H9 (cell line): ENCODE measurements around the gene ABHD12. TPM values are rescaled to one million over a fixed set of nuclear protein-coding genes. Genes with fewer than 3 reads are reported as not detected.
A peak's percentile ranks its signal among the peaks of the same experiment; 100 is the strongest.

Experiments
- DNase-seq: peaks from one replicate; pipeline ENCODE4 v3.0.0-alpha.2; 2017
- H2AFZ ChIP-seq: one replicate; pipeline ENCODE4 v1.6.1; 2013; ENCODE audit warnings: mild to moderate bottlenecking, low read length, control low read depth, moderate library complexity
- H2AK5ac ChIP-seq: 2 replicates; pipeline ENCODE4 v1.6.1; 2013; ENCODE audit warnings: low read length, control low read depth, mixed read lengths; ENCODE audit not compliant: insufficient read length
- H2BK120ac ChIP-seq: one replicate; pipeline ENCODE4 v1.6.1; 2013; ENCODE audit warnings: low read depth, mild to moderate bottlenecking, low read length, control low read depth, inconsistent platforms; ENCODE audit not compliant: poor library complexity, severe bottlenecking
- H2BK12ac ChIP-seq: 2 replicates; pipeline ENCODE4 v1.6.1; 2013; ENCODE audit warnings: low read length, control low read depth, mixed read lengths, low read depth; ENCODE audit not compliant: insufficient read length
- H2BK15ac ChIP-seq: 2 replicates; pipeline ENCODE4 v1.6.1; 2013; ENCODE audit warnings: low read depth, low read length, control low read depth
- H2BK20ac ChIP-seq: one replicate; pipeline ENCODE4 v1.6.1; 2013; ENCODE audit warnings: low read depth, mild to moderate bottlenecking, low read length, control low read depth, inconsistent platforms; ENCODE audit not compliant: poor library complexity, severe bottlenecking
- H2BK5ac ChIP-seq: 2 replicates; pipeline ENCODE4 v1.6.1; 2013; ENCODE audit warnings: low read length, control low read depth, mixed read lengths; ENCODE audit not compliant: insufficient read length
- H3K14ac ChIP-seq: 2 replicates; pipeline ENCODE4 v1.6.1; 2013; ENCODE audit warnings: low read length, control low read depth; ENCODE audit not compliant: insufficient read depth
- H3K18ac ChIP-seq: 2 replicates; pipeline ENCODE4 v1.6.1; 2013; ENCODE audit warnings: low read depth, mild to moderate bottlenecking, mixed read lengths, low read length, control low read depth; ENCODE audit not compliant: insufficient read length
- H3K23ac ChIP-seq: 2 replicates; pipeline ENCODE4 v1.6.1; 2013; ENCODE audit warnings: low read length, control low read depth, mixed read lengths, low read depth; ENCODE audit not compliant: insufficient read length
- H3K23me2 ChIP-seq: 2 replicates; pipeline ENCODE4 v1.6.1; 2013; ENCODE audit warnings: low read depth, mild to moderate bottlenecking, mixed read lengths, low read length, control low read depth; ENCODE audit not compliant: insufficient read length, poor library complexity, severe bottlenecking
- H3K27ac ChIP-seq: 2 replicates; pipeline ENCODE4 v1.5.1; 2013; ENCODE audit warnings: low read length, control low read depth, mixed read lengths, low read depth; ENCODE audit not compliant: insufficient read length
- H3K27me3 ChIP-seq: 2 replicates; pipeline ENCODE4 v1.6.1; 2013; ENCODE audit warnings: low read length, control low read depth, inconsistent platforms; ENCODE audit not compliant: insufficient read depth
- H3K4ac ChIP-seq: 2 replicates; pipeline ENCODE4 v1.6.1; 2013; ENCODE audit warnings: low read depth, mild to moderate bottlenecking, control low read depth, inconsistent platforms, low read length, moderate library complexity
- H3K4me1 ChIP-seq: 2 replicates; pipeline ENCODE4 v1.6.1; 2013; ENCODE audit warnings: low read length, control low read depth, inconsistent platforms; ENCODE audit not compliant: insufficient read depth
- H3K4me2 ChIP-seq: 2 replicates; pipeline ENCODE4 v1.6.1; 2013; ENCODE audit warnings: low read length, control low read depth, mixed read lengths; ENCODE audit not compliant: insufficient read length, insufficient read depth
- H3K56ac ChIP-seq: 2 replicates; pipeline ENCODE4 v1.6.1; 2013; ENCODE audit warnings: low read depth, mild to moderate bottlenecking, mixed read lengths, low read length, control low read depth; ENCODE audit not compliant: insufficient read length
- H3K79me1 ChIP-seq: 2 replicates; pipeline ENCODE4 v1.6.1; 2013; ENCODE audit warnings: low read depth, mild to moderate bottlenecking, moderate library complexity, low read length, control low read depth, inconsistent platforms; ENCODE audit not compliant: insufficient read depth, poor library complexity, severe bottlenecking
- H3K79me2 ChIP-seq: 2 replicates; pipeline ENCODE4 v1.6.1; 2013; ENCODE audit warnings: low read length, control low read depth, inconsistent platforms; ENCODE audit not compliant: insufficient read depth
- H3K9ac ChIP-seq: 2 replicates; pipeline ENCODE4 v1.6.1; 2013; ENCODE audit warnings: low read length, control low read depth, mixed read lengths; ENCODE audit not compliant: insufficient read length; ENCODE audit errors: extremely low read depth
- H3K9me3 ChIP-seq: one replicate; pipeline ENCODE4 v1.6.1; 2013; ENCODE audit warnings: low read depth, low read length, inconsistent platforms; ENCODE audit not compliant: control insufficient read depth
- H3T11ph ChIP-seq: one replicate; pipeline ENCODE4 v1.6.1; 2013; ENCODE audit warnings: mild to moderate bottlenecking, low read length, control low read depth, inconsistent platforms
- H4K20me1 ChIP-seq: one replicate; pipeline ENCODE4 v1.6.1; 2013; ENCODE audit not compliant: control insufficient read depth, insufficient read length, insufficient read depth
- H4K5ac ChIP-seq: 2 replicates; pipeline ENCODE4 v1.6.1; 2013; ENCODE audit warnings: low read depth, mild to moderate bottlenecking, mixed read lengths, low read length, control low read depth; ENCODE audit not compliant: insufficient read length
- H4K8ac ChIP-seq: replicated peaks from 2 replicates; pipeline ENCODE4 v1.6.1; 2013; ENCODE audit warnings: low read length, control low read depth, mixed read lengths, low read depth; ENCODE audit not compliant: insufficient read length
- H4K91ac ChIP-seq: 2 replicates; pipeline ENCODE4 v1.6.1; 2013; ENCODE audit warnings: low read depth, mild to moderate bottlenecking, moderate library complexity, mixed read lengths, low read length, control low read depth; ENCODE audit not compliant: insufficient read length
- H3K27ac Mint-ChIP-seq, 3 experiments: 2 replicates in 2 of 3; 3 replicates in 1 of 3; pipeline ENCODE4 v1.8.0; 2020 to 2021; ENCODE audit warnings: mixed read lengths in 3 of 3, mild to moderate bottlenecking in 1 of 3, moderate library complexity in 1 of 3
- H3K27me3 Mint-ChIP-seq: 2 replicates; pipeline ENCODE4 v1.8.0; 2021; ENCODE audit warnings: low read depth, mild to moderate bottlenecking, moderate library complexity, mixed read lengths
- H3K36me3 Mint-ChIP-seq, 3 experiments: 2 replicates in 2 of 3; 3 replicates in 1 of 3; pipeline ENCODE4 v1.8.0; 2020 to 2021; ENCODE audit warnings: low read depth in 3 of 3, mixed read lengths in 3 of 3; ENCODE audit not compliant: insufficient read depth in 1 of 3
- H3K4me1 Mint-ChIP-seq, 2 experiments: 2 replicates each; pipeline ENCODE4 v1.8.0; 2020; ENCODE audit warnings: mixed read lengths in 2 of 2
- H3K4me3 Mint-ChIP-seq, 2 experiments: 2 replicates in 1 of 2; 3 replicates in 1 of 2; pipeline ENCODE4 v1.8.0; 2020 to 2021; ENCODE audit warnings: mild to moderate bottlenecking in 2 of 2, mixed read lengths in 2 of 2, moderate library complexity in 1 of 2
- H3K9me3 Mint-ChIP-seq, 2 experiments: 2 replicates in 1 of 2; 3 replicates in 1 of 2; pipeline ENCODE4 v1.8.0; 2020; ENCODE audit warnings: mild to moderate bottlenecking in 2 of 2, mixed read lengths in 2 of 2, moderate library complexity in 1 of 2
- CTCF ChIP-seq: fragments of 200-600 bp; sonication (generic); conservative IDR thresholded peaks from 3 replicates; pipeline ENCODE4 v1.8.0; 2021; ENCODE audit warnings: antibody characterized with exemption, mild to moderate bottlenecking
- WGBS: extraction: QIAGEN DNeasy Blood & Tissue Kit; methylation state at CpG from one replicate; pipeline ENCODE4 v1.1.7; 2013; ENCODE audit warnings: missing lambda C conversion rate, low lambda C conversion rate, mixed read lengths; ENCODE audit not compliant: insufficient read length; ENCODE audit errors: extremely low coverage; 5-methylcytosine and 5-hydroxymethylcytosine counted together
- total RNA-seq: library from RNA; stranded (reverse); gene quantifications from 2 replicates; pipeline ENCODE4 v1.2.1, GENCODE V29; 2021

Gene ABHD12
- total RNA-seq, 1 experiment from 2014 or later, result 54.4 TPM

- Mint-ChIP-seq H3K27ac (peak overlapping the region; percentile 65 to 93 (median 88); a peak in 5 of 7 replicates), H3K4me3 (no peak overlapping the region)
- no peak overlapping the region for H2AFZ ChIP-seq
These were observed 46.5 kb upstream of the ABHD12 start for GRCh38 chr20:25437153-25437581.

More at GRCh38 chr20:25437153-25437581, 46.5 kb upstream of the ABHD12 start:
- no peaks in the 10 kb centered on the region; the same call in 1 of the 2 replicates for H3K27me3 Mint-ChIP-seq
- H3K9ac ChIP-seq, result no peak overlapping the region
- H3K4me1 ChIP-seq, result peaks cover 3% of the 10 kb centered on the region; the same call in 1 of the 2 replicates
- no peak overlapping the region for H4K91ac ChIP-seq
- no peak overlapping the region for H4K5ac ChIP-seq
- H3K27ac ChIP-seq, result no peak overlapping the region
- no peaks in the 10 kb centered on the region for H3K23me2 ChIP-seq
- no peak for DNase-seq
- no peak overlapping the region for H3K18ac ChIP-seq
- no peak overlapping the region for H2BK15ac ChIP-seq
- H2BK5ac ChIP-seq, result no peak overlapping the region
- H3K27me3 ChIP-seq, result no peaks in the 10 kb centered on the region
- H3K14ac ChIP-seq, result peak overlapping the region; percentile 27; the same call in 1 of the 2 replicates
- no peak overlapping the region for H3K56ac ChIP-seq
- H3K36me3 Mint-ChIP-seq, result peaks cover 29 to 67% (median 57%) of the 10 kb centered on the region in 3 experiments; a peak in 6 of 7 replicates
- no peak for TF ChIP-seq CTCF
- H2BK20ac ChIP-seq, result no peak overlapping the region
- no peak overlapping the region for H3K23ac ChIP-seq
- no peaks in the 10 kb centered on the region for H3K79me1 ChIP-seq
- H4K20me1 ChIP-seq, result no peaks in the 10 kb centered on the region
- no CpG with 5 or more reads among the region's 4 CpGs for WGBS
- H3T11ph ChIP-seq, result no peak overlapping the region
- no peak overlapping the region for H2AK5ac ChIP-seq
- H2BK120ac ChIP-seq, result no peak overlapping the region
- no peaks in the 10 kb centered on the region for H3K9me3 Mint-ChIP-seq
- no peaks in the 10 kb centered on the region for H3K9me3 ChIP-seq
- H3K79me2 ChIP-seq, result peaks cover 1% of the 10 kb centered on the region; the same call in 1 of the 2 replicates
- no peak overlapping the region for H4K8ac ChIP-seq
- H3K4me2 ChIP-seq, result peak overlapping the region; percentile 4
- H3K4ac ChIP-seq, result no peak overlapping the region
- no peak overlapping the region for H2BK12ac ChIP-seq
- peaks cover 13 to 15% of the 10 kb centered on the region in 2 experiments for H3K4me1 Mint-ChIP-seq
